Measurements from ENCODE around the gene SLC39A3.

SLC39A3 gene

DNA sequence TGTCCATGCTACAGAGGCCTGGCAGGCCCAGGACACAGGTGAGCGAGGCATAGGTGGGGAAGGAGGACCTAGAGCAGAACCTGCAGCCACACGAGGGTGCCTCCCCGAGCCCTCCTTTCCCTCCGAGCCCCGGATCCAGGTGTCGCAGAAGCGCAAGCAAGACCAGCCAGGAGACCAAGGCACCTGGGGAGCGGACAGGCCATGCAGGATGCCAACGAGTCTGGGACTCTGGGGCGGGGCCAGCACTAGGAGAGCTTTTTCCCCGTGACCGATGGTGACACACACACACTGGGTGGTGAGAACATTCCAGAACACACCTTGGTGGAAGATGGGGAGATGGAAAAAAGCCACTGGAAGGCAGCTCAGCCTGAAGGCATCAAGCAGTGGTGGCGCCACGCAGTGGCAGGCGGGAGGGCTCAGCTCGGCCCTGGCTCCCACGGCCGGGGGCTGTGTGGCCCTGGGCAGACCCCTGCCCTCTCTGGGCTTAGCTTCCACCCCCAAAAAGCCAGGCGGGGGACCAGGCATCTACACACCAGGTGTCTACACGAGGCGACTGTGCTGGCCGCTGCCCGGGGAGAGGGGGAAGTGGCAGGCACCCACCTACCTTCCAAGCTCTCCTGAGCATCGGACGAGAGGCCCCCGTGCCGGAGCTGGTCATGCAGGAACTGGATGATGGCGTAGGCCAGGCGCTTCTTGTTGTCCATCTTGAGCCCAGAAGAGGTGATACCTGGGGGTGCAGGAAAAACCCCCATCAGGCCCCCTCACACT lies 28.7 kb upstream of the SLC39A3 start:
- DNase-seq (ENCODE audit: low read depth in 2 of 2) = no peak

DNA sequence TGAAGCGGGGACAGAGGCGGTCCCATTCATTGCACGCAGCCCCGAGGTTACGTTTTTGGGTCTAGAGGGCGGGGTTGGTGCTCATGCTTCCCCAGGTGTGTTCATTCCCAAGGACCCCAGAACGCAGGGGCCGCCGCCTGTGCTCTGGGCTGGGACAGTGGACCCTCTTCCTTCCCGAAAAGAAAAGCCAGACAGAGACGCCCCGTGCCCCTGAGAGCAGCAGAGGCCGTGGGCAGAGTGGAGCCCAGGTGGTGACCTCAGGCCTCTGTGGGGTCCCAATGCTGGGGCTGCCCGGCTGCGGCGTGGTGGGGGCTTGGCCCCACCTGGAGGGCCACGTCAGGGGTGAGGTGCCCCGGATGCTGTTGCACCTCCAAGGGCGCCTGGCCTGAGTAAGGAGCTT lies 27.9 kb upstream of the SLC39A3 start:
- DNase-seq (ENCODE audit: low read depth in 2 of 2) = no peak

DNA sequence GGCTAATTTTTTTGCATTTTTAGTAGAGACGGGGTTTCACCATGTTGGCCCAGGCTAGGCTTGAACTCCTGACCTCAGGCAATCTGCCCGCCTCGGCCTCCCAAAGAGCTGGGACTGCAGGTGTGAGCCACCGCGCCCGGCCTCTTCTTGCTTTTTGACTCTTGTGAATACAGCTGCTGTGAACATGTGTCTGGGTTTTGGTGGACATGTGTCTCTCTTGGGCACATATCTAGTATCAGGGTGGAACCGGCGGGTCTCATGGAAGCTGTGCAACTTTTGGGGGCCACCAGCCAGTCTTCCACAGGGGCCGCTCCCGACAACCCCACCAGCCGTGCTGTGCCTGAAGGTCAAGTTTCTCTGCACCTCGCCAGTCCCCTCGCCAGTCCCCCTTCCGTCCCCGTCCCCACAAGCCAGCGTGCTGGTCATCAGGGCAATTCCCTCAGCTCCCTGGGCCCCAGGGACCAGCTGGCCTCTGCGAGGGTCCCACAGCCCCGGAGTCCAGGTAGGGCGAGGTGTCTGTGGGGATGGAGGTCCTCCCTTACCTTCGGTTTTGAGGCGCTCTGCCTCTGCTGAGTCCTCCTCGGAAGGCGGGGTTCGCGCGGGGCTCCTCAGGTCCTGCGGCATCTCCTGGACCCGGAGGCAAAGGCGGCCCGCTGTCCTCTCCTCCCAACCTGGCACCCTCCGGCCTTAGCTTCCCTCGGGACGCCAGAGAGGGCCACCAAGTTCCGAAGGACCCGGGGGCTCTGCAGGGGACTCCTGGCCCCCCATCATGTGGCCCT lies 27.0 kb upstream of the SLC39A3 start:
- DNase-seq (ENCODE audit: low read depth in 2 of 2) = no peak

DNA sequence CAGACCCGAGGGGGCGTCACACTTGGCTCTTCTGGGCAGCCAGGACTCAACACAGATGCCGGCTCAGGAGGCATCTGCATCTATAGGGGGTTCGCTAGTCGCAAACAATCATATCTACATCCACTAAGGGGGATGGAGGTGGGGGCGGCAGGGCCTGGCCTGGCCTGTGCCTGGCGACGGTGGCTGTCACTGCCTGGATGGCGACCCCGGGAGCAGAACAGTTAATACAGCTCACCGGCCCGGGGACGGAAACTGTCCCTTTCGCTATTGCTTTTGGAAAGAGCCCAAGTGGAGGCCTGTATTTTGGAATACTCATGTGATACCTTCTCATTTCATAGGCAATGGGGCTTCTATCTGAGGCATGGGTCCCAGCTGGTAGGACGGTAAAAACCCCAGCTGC lies 25.6 kb upstream of the SLC39A3 start:
- DNase-seq (ENCODE audit: low read depth in 2 of 2) = no peak

DNA sequence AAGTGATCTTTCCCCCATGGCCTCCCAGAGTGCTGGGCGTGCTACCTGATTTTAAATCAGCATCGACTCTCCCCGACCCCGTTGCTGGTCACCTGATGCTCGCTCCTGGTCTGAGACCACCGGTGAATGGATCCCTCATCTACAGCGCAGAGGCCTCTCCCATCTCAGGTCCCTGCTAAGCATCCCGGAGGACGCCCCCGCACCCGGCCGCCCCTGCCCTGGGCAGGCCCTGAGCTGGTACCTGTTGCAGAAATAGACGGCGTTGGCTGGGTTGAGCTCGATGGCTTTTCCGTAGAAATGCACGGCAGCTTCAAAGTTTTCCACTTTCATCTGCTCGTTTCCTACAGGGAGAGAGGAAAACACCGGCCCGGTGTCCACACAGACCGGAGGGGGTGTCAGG lies 25.1 kb upstream of the SLC39A3 start:
- DNase-seq (ENCODE audit: low read depth in 2 of 2) = no peak

DNA sequence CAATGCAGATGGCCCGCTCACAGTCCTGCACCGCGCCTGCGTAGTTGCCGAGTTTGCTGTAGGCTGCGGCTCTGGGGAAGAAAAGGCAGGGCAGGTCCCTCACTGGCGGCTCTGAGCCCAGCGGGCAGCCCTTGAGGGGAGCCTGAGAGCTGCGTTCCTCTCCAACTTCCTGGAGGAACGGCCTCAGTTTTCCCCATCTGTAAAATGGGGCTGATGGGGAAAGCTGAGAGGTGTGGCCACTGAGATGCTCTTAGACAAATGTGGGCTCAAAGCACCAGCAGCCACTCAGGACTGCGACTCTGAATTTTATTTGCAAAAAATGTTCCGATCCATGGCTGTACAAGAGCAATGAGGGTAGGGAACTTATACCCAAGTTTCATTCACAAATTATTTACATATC lies 23.9 kb upstream of the SLC39A3 start:
- no peak for DNase-seq (ENCODE audit: low read depth in 2 of 2)

DNA sequence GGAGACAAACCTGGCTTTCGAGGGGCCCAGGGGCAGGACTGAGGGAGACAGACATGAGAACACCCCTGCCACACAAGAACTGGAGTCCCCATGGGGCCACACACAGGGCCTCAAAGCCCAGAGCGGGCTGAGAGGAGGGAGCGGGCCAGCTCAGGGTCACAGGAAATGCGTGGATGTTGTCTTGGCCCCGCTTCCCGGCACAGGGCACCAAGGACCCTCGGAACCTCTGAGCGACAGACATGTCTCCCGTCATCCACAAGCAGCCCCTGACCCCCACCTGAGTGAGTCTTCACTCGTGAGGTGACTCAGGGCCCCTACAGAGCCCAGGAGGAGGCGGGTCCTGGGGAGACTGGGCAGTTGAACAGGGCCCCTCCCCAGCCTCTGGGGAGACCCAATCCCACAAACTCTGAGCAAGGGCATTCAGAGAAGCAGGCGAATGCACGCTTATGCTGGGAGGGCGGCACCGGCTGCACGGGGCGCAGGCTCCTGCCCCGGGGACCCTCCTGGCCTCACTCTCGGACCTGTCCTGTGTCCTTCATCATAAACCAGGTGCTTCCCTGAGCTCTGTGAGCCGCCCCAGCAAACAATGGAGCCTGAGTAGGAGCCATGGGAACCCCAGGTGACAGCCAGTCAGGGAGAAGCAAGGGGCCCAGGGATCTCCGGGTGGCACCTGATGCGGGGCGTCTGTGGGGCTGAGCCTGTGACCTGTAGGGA lies 23.1 kb upstream of the SLC39A3 start:
- no peak for DNase-seq (ENCODE audit: low read depth in 2 of 2)

DNA sequence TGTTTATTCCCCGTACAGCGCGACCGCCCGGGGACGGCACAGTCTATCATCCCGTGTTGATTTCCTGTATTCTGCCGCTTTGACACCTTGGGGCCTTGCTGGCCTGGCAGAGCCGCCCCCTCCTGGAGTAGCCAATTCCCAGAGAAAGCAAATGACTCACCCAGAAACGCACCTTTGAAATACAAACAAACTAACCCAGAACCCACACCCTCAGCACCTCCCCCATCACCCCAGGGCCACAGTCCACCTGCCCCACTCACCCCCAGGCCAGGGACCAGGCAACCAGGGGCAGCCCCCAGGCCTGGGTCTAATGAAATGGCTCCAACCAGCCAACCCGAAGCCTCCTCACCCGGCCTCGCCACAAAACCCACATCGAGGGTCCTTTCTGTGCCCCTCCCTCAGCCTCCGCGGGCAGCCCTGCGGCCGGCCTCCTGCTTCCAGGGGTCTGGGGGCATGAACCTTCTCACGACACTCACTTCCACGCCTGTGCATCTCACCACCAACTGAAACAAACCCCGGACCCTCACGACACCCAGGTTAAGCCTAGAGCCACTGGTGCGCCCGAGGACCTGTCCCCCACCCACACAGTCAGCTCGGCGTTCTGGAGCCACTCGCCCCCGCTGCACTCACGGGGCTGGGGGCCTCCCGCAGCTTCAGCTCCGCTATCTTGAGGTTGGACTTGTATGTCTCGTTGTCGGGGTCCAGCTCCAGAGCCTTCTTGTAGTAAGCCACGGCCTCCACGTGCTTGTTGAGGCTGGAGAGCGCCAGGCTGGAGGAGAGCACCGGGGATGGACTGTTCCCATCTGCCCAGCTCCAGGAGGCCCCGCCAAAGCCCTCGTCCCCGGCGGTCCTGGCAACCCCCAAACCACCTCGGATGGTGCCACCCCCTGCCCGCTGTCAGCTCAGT lies 22.3 kb upstream of the SLC39A3 start:
- no peak for DNase-seq (ENCODE audit: low read depth in 2 of 2)

DNA sequence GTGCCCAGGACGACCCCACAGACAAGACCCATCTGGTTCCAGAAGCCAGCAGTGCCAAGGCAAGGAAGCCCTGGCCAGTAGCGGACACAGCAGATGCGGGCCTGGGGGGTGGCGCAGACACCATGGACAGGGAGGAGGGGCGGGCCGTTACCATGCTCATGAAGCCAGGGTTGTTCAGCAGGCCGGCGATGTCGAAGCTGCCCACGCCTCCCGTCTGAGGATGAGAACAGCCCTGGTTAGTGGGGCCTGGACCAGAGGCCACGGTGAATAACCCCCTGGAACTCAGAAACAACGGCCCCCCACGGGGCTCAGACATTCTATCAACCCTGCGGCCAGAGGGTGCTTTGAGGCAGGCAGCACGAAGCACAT lies 21.5 kb upstream of the SLC39A3 start:
- DNase-seq (ENCODE audit: low read depth in 2 of 2) = no peak

DNA sequence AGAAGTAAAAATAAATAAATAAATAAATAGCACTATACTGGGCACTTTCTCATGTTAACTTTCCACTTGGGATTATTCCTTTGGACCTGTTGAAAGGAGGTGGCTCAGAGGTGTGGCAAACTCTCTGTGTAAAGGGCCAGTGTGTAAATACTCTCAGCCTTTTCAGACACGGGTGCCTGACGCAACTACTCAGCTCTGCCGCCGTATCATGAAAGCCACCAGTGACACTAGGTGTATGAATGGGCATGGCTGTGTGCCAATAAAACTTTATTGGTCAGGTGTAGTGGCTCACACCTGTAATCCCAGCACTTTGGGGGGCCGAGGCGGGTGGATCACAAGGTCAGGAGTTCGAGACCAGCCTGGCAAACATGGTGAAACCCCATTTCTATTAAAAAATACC lies 20.1 kb upstream of the SLC39A3 start:
- no peak for DNase-seq (ENCODE audit: low read depth in 2 of 2)

DNA sequence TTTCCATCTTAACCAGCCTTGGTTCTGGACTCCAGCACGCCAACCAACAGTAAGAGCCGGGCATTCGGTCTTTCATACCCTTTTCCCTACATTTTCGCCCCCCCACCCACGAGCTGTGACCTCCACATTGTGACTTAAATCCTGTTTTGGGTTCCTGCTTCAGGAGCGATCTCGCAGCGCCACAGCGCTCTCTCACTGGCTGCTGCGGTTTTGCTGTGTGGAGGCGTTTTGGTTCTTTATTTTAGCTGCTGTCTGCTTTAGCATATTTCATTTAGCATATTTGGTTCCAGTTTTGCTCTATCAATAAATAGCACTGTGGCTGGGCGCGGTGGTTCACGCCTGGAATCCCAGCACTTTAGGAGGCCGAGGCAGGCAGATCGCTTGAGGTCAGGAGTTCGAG lies 19.5 kb upstream of the SLC39A3 start:
- DNase-seq (ENCODE audit: low read depth in 2 of 2) = no peak

DNA sequence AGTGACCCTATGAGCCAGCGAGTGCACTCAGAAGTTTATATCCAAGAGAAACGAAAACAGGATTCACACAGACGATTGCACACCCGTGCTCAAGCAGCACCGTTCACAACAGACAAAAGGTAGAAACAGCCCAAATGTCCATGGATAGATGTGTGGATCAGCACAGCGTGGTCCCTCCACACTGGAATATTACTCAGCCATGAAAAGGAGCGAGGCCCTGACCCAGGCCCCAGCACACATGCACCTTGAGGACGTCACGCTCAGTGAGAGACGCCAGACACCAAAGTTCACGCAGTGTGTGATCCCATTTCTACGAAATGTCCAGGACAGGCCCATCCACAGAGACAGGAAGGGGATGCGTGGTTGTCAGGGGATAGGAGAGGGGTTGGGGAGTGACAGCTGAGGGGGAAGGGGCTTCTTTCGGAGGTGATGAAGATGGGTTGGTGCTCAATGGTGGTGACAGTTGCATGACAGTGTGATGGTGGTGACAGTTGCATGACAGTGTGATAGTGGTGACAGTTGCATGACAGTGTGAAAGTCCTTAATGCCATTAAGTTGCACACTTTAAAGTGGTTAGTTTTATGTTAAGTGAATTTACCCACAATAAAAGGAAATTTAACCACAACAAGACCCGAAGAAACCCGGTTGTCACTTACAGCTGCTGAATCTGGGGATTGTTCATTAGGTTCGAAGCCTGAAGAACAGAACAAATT lies 18.9 kb upstream of the SLC39A3 start:
- no peak for DNase-seq (ENCODE audit: low read depth in 2 of 2)

DNA sequence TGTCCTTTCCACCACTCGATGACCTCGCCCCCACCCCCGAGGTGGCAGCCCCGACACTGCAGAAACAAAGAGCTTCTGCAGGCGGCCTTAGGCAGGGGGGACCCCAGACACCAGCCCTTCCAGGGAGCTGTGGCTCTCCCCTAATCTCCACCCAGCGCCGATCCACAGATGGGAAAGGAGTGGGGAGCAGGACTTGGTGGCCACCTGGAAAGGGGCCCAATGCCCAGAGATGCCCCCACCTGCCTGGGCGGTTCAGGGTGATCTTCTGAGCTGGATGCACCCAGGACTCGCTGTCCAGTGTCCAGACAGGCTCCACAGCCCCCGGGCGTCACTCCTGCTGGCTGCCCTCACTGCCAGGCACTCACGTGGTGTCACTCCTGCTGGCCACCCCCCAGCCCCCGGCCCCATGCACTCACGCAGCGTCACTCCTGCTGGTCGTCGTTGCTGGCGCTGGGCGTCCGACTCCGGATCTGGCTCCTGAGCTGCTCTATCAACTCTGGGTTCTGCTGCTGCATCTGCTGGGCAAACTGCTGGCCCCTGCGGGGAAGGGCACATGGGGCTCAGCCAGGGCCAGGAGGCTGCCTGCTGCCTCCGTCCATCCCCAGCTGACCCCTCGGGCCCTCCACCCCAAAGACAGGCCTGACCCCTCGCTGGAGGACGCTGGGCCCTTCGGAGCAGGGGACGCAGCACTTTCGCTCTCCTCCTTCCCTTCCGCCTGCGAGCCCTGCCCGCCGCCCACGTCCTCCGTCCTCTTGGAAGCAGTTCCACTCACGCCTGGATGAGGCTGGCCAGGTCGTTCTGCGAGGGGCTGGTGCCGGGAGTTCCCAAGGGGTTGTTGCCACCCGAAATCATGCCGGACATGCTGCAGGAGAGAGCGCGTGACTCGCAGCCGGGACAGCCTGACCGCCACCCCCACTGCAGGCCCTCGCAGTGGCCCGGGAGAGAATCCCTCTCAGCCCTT lies 17.4 kb upstream of the SLC39A3 start:
- DNase-seq (ENCODE audit: low read depth in 2 of 2) = no peak

DNA sequence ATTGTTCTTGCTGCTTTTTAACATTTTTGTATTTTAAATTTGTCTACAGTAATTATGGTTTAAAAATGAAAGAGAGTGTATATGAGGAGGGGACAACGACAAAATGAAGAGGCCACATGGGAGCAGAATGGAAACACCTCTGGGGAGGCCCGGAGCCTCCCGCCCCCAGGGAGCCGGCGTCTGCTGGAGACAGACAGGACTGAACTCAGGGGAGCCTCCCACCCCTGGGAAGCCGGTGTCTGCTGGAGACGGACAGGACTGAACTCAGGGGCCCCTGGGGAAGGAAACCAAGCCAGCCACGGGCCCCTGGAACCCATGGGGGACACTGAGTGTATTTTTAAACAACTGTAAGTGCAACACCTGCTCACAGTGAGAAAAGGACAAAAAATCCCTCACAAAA lies 16.7 kb upstream of the SLC39A3 start:
- DNase-seq (ENCODE audit: low read depth in 2 of 2) = no peak

DNA sequence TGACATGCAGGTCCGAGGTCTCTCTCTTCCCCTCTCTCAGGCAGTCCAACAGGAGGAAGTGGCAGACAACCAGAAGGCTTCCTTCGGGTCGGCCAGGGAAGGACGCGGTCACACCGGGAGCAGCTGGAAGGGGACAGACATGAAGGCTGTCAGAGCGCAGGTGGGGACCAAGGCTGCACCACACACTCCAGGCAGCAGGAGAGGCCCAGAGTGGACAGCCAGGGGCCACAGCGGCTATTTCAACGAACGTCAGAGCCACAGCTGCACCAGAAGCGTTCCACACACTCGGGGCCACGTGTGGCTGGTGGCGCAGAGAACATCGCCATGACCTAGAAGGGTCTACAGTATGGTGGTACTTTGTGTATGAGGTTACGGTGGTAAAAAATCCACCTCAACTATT lies 16.0 kb upstream of the SLC39A3 start:
- no peak for DNase-seq (ENCODE audit: low read depth in 2 of 2)

DNA sequence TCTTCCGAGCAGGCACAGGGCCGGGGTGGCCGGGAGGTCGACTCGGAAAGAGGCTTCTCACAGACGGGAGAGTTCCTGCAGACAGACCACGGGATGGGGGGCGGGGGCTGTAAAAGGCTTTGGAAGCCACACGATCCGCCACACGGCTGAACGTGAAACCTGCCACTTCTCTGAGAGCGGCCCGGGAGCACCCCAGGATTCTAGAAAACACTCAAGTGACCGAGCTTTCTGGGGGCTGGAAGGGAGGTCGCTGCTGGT lies 15.6 kb upstream of the SLC39A3 start:
- DNase-seq (ENCODE audit: low read depth in 2 of 2) = no peak

DNA sequence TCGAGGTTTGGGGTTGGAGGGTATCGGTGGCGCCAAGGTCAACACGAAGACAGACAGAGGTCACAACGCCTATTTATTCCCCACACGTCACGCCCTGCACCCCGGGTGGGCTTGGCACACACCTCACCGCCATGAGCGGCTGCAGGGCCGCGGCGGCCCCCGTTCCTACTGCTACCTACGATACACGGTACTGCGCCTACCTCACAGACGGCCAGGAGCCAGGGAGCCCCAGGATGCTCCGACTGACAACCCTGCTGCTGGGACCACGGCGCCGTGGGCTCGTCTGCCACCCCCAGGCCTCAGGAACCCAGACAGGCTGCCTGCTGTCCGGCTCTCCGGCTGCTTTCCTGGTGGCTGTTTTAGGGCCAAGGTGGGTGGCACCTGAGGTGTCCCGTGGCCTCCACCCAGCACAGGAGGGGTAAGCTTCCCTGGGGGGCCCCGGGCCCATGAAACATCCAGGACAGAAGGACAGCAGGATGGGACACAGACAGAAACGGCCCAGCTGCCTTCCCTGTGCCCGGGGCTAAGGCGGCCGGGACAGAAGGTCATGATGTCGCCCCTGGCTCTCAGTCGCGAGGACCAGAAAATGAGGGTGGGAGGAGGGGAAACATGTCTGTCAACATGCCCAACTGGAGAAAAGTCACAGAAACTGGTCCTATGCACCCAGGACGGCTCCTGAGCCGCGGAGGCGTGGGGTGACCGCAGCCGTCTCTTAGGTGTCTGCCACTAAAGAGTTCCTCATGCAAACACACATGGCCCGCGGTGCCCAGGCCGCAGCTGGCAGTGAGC lies 15.0 kb upstream of the SLC39A3 start:
- DNase-seq (ENCODE audit: low read depth in 2 of 2) = no peak

DNA sequence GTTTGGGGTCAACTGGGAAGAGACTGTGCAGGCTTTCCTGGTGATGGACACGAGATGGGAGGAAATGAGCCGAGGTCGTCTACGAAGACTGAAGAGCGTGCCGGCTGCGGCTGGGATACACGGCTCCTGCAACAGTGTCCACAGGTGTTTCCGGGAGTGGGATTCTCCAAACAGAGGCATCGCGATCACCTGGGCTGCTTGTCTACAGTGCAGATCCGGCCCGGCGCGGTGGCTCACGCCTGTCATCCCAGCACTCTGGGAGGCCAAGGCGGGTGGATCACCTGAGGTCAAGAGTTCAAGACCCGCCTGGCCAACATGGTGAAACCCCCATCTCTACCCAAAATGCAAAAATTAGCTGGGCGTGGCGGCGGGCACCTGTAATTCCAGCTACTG lies 11.6 kb upstream of the SLC39A3 start:
- DNase-seq (ENCODE audit: low read depth in 2 of 2) = no peak

DNA sequence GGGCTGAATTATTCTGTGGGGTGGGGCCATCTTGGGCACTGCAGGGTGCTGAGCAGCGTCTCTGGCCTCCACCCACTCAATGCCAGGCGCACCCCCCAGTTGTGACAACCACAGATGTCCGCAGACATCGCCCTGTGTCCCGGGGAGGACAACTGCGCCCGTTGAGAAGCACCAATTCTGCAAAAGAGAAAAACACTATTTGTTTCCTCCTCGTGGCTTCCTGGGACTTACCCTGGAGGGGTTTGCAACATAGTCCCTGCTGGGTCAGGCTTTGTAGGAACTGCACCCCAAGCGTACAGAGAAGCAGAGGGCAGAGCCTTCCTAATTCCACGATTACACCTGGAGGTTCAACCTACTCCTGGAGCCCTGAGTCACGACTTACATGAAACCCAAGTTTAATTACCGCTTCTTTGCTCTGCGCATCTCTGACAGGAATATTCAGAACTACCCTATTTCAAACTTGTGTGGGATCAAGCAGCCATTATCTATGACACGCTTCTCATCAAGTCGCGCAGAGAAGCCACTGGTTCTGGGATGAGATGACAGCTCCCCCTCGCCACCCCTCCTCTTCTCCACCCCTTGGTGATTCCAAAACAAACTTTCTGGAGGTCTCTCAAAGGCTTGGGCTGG lies 11.1 kb upstream of the SLC39A3 start:
- DNase-seq (ENCODE audit: low read depth in 2 of 2) = no peak

Data from activated CD8-positive, alpha-beta memory T cell treated with anti-CD3 and anti-CD28 coated beads for 4 hours (primary cell).